NCI-H2081 (cell line): Measurements from ENCODE around the gene GATAD2B.
"Not testable (repeated sequence)": the region's sequence is repeated elsewhere in the genome, so short reads cannot be mapped to it uniquely, and the experiment has no call there.

Source experiments
- DNase-seq, 2 experiments: peaks; one replicate each; lab custom pipeline; 2025; lab: John Stamatoyannopoulos, UW

The GATAD2B gene

DNA sequence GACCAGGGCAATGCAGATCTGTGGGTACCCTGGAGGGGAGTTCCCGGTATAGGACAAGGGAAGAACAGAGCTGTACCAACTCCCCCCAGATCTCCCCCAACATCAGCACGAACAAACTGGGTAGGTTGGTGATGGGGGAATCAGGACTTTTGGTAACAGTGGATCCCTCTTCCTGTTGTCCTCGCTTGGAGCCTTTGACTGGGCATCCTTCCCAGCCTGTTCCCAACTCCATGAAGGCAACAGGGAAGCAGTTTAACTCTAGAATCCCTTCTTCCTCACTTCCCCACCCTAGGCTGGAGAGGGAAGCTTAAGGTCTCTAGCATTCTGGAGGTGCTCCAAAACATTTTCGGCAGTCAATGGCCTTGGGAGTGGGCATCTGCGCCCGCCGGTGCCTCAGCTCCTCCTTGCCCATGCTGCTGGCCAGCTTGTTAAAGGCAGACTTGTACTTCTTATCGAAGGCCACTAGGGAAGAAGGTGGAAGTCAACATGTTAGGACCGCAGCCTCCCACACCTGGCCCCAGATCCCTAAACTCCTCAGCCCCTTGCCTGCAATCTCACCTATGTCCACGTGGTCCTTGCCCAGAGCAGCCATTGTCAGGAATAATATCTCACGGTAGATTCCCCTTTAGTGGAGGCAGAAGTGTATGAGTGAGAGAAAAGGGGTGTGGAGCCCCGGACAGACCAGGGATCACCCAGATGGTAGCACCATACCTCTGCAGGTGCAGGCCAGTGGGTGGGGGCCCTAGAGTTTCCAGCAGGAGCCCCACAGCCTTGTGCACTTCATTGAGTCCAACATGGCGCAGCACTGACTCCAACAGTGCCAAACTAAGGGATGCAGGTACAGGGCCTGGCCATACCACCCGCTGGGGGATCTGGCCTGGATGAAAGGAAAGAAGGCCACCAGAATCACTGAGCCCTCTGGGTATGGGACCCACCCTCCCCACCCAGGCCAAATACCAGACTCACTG, 7.5 kb upstream of the GATAD2B start:
- no peak for DNase-seq

DNA sequence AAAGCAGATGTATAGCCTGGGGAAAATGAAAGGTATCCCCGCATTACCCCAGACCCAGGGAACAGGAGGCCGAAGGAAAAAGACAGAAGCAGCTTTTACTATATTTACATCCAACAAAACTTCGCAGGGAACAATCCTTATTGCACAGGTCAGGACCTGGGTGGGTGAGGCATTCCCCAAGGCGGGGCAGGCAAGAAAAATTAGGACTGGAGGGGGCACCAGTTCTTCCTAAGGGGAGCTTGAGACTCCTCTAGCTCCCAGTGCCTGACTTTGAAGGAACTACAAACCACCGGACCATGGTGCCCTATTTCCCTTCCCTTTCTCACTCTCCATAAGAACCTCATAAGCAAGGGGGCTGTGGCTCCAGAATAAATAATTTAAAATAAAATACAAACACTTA, 6.7 kb upstream of the GATAD2B start:
- DNase-seq = no peak

DNA sequence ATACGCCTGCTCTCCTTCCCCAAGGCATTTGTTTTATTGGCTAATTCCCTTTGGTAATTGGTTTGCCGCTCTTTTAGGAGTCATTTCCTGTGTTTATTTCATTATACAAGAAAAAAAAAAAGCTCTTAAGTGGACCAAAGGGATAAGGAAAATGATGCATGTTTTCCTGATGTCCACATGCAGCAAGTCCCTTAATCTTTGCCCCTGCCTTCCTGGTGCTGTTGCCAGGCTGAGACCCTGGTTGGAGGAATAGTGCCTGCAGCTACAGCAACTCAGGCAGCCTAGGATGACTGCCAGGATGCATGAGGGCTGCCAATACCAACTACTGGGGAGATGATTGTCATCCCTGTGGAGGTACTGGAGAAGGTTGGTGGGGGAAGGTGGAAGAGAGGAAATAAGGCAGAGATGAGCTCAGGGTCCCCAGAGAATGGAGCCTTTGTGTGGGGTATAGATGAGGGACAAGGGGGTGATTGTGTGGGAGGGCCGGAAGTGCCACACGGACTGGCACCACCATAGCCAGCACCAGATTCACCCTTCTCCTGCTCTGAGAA, 6.1 kb upstream of the GATAD2B start:
- DNase-seq = peak; percentile 72 to 83

DNA sequence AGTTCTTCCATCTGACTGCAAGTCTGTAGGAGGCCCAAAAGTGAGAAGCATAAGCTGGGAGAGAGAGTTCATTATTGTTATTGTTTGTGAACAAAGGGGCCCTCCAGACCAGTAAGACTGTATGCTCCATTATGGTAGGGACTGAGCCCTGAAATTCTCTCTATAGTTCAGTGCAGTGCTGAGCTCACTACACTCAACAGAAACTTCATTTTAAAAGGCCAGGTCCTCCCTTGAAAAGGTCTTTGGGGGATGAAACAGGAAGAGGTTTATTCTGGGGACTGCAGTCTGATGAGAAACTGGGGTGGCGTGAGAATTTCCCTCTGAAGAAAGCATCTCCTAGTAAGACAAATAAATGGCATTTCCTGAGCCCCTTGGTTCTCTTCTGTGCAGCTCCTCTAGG, 5.5 kb upstream of the GATAD2B start:
- DNase-seq = no peak

DNA sequence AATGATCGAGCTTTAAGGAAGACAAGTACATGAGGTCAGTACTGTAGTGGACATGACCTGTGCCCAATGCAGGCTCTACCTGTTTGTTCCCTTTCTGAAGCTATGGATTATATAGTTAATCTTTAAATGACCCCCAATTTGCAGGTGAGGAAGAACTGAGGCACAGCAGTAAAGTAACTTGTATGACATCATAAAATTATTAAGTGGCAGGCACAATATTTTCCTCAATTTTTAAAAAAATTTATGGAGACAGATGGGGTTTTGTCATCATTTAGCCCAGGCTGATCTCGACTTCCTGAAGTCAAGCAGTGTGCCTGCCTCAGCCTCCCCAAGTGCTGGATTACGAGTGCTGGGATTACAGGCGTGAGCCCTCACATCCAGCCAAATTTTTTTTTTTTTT, 3.6 kb upstream of the GATAD2B start:
- DNase-seq = no peak

DNA sequence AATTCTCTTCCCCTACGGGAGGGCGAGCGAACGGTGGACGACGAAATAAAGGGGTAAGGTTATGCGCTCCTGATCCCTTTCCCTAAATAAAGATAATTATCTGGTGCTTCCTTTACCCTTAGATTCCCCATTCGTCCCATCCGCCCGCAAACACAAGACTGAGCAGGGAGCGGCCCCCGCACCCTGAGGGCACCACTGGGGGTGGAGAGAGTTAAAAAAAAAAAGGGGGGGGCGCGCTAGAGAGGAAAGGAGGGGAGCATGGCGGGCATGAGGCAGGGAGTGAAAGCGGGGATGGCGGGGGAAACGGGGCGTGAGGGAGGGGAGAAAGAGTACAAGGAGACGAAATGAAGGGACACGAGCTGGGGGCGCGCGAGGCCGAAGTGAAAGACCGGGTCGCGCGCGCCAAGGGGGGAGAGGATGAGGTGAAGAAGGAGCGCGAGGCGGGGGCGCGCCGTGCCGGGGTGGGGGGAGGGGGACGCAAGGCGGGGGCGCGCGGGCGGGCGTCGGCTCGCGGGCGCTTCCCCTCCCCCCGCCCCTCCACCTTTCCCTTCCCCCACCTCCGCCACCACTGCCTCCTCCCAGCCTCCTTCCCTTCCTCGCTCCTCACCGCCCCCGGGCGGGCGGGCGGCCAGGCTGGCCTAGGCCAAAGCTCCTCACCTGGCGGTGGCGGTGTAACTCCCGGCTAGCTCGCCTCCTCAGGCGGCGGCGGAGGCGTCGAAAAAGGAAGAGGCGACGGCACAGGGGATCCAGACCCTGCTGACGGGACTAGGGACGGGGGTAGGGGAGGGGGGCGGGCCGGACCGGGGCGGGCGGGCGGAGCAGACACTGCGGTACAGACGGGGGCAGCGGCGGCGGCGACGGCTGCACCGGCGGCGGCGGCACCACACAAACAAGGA, 448 bp downstream of the GATAD2B start:
- DNase-seq = peak; percentile 84

DNA sequence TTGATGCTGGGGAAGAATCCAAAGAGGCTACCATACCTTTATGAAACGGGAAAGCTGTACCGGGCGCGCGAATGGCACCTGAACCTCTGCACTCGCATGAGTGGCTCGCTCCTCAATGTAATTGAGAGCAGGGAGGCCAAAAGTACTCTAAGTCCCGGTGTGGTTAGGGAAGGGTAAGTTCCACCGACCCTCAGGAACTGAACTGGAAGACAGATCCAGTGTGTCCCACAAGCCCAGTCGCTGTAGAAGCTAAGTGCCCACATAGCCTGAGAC, 1.0 kb downstream of the GATAD2B start:
- peak in 1 of 2 experiments; percentile 62 for DNase-seq

DNA sequence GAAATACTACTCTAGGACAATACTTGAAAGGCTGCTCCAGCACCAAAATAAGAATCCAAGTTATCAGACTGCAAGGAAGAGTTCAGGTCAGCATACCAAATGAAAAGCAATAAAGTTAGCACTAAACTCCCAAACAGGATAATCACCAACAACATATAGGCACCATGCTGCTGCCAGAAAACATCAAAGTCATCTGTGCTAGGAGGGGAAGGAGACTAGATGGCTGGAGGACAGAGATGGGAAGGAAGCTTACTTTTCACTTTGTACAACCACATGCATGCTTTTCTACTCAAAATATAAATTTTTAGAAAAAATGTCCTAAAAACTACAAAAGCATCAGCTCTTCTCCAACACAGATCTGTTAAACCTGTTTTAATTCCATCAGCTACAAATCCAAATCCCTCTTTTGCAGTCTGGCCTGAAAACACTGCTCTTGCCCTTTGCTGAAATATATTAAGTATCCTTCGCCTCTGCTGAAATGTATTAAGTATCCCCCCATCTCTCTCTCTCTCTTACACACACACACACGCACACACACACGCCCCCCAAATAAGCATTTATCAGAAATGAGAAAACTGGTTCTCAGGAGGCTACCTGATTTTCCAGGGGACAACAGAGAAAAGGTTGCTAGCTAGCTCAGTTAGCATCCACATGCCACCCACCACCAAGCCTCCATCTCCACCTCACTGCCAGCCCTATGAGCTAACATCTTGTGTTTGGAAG, 1.5 kb downstream of the GATAD2B start:
- DNase-seq = no peak

DNA sequence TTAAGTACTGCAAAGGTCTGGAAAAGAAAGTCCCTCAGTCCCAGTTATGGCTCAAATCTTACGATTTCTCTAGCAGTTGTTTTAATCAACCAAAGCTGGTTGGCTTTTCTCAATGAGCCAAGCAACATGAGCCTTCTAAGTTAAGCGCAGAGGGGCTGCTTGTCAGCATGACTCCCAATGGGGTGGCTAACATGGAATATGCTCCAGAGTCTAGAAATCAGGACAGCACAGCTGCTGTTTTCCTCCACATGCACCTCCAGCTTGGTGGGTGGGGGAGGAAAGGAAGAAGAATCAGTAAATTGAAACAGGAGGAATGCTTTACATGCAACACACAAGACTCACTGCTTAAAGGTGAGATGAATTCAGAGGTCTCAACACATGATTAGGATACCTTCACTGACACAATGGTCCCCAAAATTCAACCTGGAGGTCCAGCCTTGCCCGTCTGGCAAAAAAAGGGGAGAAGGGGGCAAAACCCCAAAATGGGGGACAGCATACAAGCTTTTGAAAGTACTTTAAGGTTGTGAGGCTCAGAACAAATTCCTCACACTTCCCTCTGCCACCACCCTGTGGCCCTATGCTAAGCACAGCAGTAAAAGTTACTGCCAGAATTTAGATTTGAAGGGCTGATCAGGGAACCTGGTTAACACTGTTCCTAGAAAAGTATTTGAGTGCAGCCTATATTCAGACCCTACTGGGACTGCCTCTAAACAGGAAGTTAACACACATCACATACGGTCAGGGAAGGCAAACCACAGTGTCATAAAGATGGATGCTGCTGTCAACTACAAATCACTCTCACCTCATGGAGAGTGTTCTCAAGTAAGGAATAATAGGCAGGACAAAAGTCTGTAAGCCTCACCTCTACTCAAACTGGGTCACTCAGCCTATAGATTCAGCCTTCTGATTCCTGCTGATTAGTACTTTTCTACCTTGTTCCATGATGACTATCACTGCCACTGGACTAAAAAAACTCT, 2.6 kb downstream of the GATAD2B start:
- DNase-seq = peak in 1 of 2 experiments; percentile 17

DNA sequence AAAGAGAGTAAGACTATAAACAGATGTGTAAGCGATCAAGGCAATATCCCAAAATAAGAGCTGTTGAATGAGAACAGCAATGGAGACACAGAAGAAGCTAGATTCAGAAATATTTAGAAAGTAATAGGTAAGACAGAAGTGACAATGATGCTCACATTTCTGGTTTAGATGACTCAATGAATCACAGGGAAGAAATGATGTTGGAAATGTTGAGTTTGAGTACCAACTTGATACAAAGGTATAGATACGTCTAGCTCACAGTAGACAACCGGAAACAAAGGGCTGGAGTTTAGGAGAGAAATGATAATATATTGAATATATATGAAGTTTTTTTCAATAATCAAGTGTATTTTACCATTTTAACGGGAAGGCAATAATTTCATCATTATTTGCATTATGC, 6.5 kb downstream of the GATAD2B start:
- no peak for DNase-seq

DNA sequence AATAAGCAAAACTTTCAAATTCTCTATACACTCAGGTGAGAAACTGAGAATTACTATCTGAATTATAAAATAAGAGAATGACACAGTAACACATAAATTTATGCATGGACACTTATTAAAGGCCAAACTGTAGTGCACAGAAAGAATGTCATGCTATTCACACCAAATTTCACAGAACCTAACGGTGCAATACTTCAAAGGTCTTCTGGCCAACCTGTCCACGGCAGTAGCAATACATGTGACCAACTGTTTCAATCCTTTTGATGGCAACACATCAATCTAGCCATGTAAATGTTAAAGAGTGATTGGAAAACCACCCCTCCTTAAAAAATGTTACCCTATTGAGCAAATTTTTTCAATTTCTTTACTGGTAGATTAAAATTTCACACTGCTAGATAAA, 10.4 kb downstream of the GATAD2B start:
- DNase-seq = no peak

DNA sequence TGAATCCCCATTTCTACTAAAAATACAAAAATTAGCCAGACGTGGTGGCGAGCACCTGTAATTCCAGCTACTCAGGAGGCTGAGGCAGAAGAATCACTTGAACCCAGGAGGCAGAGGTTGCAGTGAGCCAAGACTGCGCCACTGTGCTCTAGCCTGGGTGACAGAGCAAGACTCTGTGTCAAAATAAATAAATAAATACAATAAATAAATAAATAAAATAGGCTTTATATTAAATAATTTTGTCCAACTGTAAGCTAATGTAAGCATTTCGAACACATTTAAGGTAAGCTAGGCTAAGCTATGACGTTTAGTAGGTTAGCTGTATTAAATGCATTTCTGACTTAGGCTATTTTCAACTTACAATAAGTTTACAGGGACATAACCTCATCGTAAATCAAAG, 12.2 kb downstream of the GATAD2B start:
- DNase-seq = not testable (repeated sequence)

DNA sequence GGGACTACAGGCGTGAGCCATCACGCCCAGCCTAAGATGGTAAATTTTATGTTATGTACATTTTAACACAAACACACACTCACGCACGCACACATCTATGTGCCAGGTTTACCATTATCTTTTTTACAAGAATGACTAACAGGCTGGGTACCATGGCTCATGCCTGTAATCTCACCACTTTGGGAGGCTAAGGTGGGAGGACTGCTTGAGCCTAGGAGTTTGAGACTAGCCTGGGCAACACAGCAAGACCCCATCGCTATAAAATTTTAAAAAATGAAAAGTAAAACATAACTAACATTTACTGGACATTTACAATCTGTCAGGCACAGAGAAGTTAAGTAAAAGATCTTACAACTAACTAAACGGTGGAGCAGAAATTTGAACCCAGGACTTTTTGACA, 14.7 kb downstream of the GATAD2B start:
- no peak for DNase-seq

DNA sequence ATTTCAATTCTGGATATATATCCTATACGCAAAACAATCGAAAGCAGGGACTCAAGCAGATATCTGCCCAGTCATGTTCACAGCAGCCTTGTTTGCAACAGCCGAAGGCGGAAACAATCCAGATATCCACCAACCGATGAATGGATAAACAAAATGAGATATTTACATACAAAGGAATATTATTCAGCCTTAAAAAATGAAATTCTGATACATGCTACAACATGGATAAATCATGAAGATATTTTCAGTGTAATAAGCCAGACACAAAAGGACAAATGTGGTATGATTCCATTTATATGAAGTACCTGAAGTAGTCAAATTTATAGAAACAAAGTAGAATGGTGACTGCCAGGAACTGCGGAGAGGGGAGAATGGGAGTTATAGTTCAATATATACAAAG, 15.6 kb downstream of the GATAD2B start:
- no peak for DNase-seq

DNA sequence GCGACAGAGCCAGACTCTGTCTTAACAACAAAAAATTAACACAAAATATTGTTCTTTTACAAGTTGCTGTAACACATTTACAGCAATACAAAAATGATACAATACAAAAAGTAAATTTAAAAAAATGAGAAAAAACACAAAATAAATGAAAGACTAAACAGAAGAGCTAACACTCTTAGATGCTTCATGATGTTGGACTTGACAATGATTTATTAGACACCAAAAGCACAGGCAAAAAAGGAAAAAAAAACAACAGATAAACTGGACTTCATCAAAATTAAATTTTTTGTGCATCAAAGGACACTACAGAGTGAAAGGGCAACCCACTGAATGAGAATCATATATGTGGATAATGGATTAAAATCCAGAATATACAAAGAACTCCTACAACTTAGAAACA, 16.4 kb downstream of the GATAD2B start:
- DNase-seq = no peak

DNA sequence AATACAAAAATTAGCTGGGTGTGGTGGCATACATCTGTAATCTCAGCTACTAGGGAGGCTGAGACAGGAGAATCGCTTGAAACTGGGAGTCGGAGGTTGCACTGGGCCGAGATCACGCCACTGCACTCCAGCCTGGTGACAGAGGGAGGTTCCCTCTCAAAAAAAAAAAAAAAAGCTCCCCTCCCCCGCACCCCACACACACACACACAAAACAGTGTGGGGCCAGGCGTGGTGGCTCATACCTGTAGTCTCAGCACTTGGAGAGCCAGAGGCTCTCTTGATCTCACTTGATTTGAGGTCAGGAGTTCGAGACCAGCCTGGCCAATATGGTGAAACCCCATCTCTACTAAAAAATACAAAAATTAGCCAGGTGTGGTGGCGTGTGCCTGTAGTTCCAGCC, 16.9 kb downstream of the GATAD2B start:
- DNase-seq = not testable (repeated sequence)

DNA sequence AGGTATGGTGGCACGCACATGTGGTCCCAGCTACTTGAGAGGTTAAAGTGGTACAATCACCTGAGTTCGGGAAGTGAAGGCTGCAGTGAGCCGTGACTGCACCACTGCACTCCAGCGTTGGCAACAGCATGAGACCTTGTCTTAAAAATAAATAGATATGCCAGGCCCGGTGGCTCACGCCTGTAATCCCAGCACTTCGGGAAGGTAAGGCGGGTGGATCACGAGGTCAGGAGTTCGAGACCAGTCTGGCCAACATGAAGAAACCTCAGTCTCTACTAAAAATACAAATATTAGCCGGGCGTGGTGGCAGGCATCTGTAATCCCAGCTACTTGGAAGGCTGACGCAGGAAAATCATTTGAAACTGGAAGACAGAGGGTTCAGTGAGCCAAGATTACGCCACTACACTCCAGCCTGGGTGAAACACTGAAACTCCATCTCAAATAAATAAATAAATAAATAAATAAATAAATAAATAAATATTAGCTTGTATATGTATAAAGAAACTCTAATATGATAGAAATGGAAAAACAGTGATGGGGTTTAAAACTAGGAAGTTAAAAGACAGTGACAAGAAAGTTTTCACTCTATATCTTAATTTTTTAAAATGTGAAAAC, 18.8 kb downstream of the GATAD2B start:
- DNase-seq = no peak

DNA sequence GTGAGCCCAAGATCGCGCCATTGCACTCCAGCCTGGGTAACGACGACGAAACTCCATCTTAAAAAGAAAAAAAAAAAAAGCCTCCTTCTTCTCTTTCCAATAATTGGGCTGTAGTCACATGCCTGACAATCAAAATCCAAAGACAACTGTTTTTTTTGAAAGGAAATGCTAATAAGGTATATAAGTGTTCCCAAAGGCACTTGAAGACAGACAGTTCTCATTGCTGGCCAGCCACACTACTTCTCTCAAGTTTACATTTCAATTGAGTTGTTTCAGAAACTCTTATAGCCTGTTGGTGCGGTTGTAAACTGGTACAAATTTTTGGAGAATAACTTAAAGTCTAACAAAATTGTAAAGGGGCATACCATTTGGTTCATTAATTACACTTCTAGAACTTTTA, 23.3 kb downstream of the GATAD2B start:
- DNase-seq = no peak

DNA sequence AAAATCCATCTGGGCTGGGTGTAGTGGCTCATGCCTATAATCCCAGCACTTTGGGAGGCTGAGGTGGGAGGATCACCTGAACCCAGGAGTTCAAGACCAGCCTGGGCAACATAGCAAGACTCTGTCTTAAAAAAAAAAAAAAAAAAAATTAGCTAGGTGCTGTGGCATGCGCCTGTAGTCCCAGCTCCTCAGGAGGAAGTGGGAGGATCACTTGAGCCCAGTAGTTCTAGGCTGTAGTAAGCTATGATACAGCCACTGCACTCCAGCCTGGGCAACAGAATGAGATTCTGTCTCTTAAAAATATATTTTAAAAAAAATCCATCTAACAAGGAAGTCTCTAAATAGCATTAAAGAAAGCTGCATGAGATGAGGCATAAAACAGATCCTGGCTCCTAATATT, 26.9 kb downstream of the GATAD2B start:
- DNase-seq = not testable (repeated sequence)

DNA sequence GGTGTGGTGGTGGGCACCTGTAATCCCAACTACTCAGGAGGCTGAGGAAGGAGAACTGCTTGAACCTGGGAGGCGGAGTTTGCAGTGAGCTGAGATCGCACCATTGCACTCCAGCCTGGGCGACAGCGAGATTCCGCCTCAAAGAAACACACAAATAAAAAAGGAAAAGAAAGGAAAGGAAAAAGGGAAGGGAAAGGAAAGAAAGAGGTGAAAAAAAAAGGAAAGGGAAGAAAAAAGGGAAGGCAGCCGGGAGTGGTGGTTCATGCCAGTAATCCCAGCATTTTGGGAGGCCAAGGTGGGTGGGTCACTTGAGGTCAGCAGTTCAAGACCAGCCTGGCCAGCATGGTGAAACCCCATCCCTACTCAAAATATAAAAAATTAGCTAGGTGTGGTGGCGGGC, 31.7 kb downstream of the GATAD2B start:
- DNase-seq = not testable (repeated sequence)
